Ectodermal cell (in vitro differentiated cells): Measurements from ENCODE around the gene RNPEPL1.

Experiments used
- H3K27ac ChIP-seq: 2 replicates; pipeline ENCODE4 v1.7.0; 2013; ENCODE audit warnings: mild to moderate bottlenecking, low read depth, low read length; ENCODE audit not compliant: insufficient read depth, poor library complexity, severe bottlenecking
- H3K27me3 ChIP-seq: 2 replicates; pipeline ENCODE4 v1.7.0; 2013; ENCODE audit warnings: mild to moderate bottlenecking, low read length; ENCODE audit not compliant: insufficient read depth, control insufficient read depth, poor library complexity, severe bottlenecking
- H3K36me3 ChIP-seq: one replicate; pipeline ENCODE4 v1.7.0; 2013; ENCODE audit warnings: low read length; ENCODE audit not compliant: control insufficient read depth, insufficient read depth
- H3K4me1 ChIP-seq: one replicate; pipeline ENCODE4 v1.7.0; 2013; ENCODE audit warnings: low read length; ENCODE audit not compliant: control insufficient read depth, insufficient read depth
- H3K4me3 ChIP-seq: 2 replicates; pipeline ENCODE4 v1.7.0; 2013; ENCODE audit warnings: low read depth, low read length, control low read depth; ENCODE audit not compliant: insufficient read depth
- H3K9me3 ChIP-seq: 2 replicates; pipeline ENCODE4 v1.7.0; 2013; ENCODE audit warnings: mild to moderate bottlenecking, low read length, moderate library complexity; ENCODE audit not compliant: control insufficient read depth
- WGBS, 2 experiments: methylation state at CpG; one replicate each; pipeline ENCODE4 v1.1.7; 2013; ENCODE audit warnings: missing lambda C conversion rate in 2 of 2; 5-methylcytosine and 5-hydroxymethylcytosine counted together

The RNPEPL1 gene

GRCh38 chr2:240628808-240629618 is 60.7 kb downstream of the RNPEPL1 start:
- 74 to 76% methylated on average over 20 of the region's 20 CpGs for whole genome bisulfite sequencing, 2 experiments
- Histone ChIP-seq H3K4me1 (peaks cover 6% of the 10 kb centered on the region), H3K27me3 (no peaks in the 10 kb centered on the region), H3K36me3 (no peaks in the 10 kb centered on the region), H3K4me3 (no peak overlapping the region), H3K27ac (no peak overlapping the region), H3K9me3 (no peaks in the 10 kb centered on the region)

DNA sequence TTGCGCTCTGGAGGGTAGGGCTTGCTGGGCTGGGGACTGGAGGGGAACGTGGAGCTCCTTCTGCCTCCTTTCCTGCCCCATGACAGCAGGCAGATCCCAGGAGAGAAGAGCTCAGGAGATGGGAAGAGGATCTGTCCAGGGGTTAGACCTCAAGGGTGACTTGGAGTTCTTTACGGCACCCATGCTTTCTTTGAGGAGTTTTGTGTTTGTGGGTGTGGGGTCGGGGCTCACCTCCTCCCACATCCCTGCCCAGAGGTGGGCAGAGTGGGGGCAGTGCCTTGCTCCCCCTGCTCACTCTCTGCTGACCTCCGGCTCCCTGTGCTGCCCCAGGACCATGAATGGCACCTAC is 61.3 kb downstream of the RNPEPL1 start:
- Histone ChIP-seq H3K4me1 (peaks cover 6% of the 10 kb centered on the region), H3K9me3 (no peaks in the 10 kb centered on the region), H3K27me3 (no peaks in the 10 kb centered on the region), H3K4me3 (no peak overlapping the region), H3K36me3 (no peaks in the 10 kb centered on the region), H3K27ac (no peak overlapping the region)
- 89% methylated on average over 5 of the region's 5 CpGs for WGBS, 2 experiments

DNA sequence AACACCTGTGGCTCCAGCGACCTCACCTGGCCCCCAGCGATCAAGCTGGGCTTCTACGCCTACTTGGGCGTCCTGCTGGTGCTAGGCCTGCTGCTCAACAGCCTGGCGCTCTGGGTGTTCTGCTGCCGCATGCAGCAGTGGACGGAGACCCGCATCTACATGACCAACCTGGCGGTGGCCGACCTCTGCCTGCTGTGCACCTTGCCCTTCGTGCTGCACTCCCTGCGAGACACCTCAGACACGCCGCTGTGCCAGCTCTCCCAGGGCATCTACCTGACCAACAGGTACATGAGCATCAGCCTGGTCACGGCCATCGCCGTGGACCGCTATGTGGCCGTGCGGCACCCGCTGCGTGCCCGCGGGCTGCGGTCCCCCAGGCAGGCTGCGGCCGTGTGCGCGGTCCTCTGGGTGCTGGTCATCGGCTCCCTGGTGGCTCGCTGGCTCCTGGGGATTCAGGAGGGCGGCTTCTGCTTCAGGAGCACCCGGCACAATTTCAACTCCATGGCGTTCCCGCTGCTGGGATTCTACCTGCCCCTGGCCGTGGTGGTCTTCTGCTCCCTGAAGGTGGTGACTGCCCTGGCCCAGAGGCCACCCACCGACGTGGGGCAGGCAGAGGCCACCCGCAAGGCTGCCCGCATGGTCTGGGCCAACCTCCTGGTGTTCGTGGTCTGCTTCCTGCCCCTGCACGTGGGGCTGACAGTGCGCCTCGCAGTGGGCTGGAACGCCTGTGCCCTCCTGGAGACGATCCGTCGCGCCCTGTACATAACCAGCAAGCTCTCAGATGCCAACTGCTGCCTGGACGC is 61.9 kb downstream of the RNPEPL1 start:
- 94% methylated on average over 50 of the region's 50 CpGs for WGBS, 2 experiments
- Histone ChIP-seq H3K9me3 (no peaks in the 10 kb centered on the region), H3K27me3 (no peaks in the 10 kb centered on the region), H3K36me3 (no peaks in the 10 kb centered on the region), H3K27ac (no peak overlapping the region), H3K4me1 (peaks cover 4% of the 10 kb centered on the region), H3K4me3 (no peak overlapping the region)
